ENCODE results near the gene LMO7. TPM values are rescaled to one million over a fixed set of nuclear protein-coding genes. Genes with fewer than 3 reads are reported as not detected.
"Not testable (repeated sequence)": the region's sequence is repeated elsewhere in the genome, so short reads cannot be mapped to it uniquely, and the experiment has no call there.

Gene LMO7
- total RNA-seq, 3 donors from 2014 or later = 11.0 to 71.3 (median 32.8) TPM

DNA sequence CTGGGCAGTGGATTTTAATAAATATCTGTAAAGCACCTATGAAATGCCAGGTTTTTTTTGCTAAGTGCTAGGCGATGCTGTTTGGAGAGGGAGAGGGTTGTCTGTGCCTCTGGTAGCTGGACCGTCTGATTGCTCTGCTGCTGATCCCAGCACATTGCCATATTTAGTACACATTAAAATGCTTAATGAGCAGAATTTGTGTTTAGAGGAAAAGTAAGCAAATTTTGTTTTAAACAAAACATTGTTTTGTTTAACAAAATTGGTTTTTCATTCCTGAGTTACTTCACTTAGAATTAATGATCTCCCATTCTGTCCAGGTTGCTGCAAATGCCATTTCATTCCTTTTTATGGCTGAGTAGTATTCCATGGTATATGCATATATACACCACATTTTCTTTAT is 85.2 kb downstream of the LMO7 start:
- Histone ChIP-seq H3K9me3 (no peaks in the 10 kb centered on the region), H3K36me3 (no peaks in the 10 kb centered on the region), H3K27ac (no peak overlapping the region), H3K4me1 (peaks cover 0 to 8% of the 10 kb centered on the region in 2 donors), H3K27me3 (no peaks in the 10 kb centered on the region), H3K4me3 (no peak overlapping the region)
- intact Hi-C loops (cut with DNase I; ENCODE audit: low total_unique reads) = no loop called here
- no peak for DNase-seq (ENCODE audit: low spot score in 2 of 2)
- no peak for TF ChIP-seq POLR2A (IDR thresholded peaks at IDR 0.05)
- TF ChIP-seq POLR2AphosphoS5 (IDR thresholded peaks at IDR 0.05) = no peak
- TF ChIP-seq, protein P1, sequence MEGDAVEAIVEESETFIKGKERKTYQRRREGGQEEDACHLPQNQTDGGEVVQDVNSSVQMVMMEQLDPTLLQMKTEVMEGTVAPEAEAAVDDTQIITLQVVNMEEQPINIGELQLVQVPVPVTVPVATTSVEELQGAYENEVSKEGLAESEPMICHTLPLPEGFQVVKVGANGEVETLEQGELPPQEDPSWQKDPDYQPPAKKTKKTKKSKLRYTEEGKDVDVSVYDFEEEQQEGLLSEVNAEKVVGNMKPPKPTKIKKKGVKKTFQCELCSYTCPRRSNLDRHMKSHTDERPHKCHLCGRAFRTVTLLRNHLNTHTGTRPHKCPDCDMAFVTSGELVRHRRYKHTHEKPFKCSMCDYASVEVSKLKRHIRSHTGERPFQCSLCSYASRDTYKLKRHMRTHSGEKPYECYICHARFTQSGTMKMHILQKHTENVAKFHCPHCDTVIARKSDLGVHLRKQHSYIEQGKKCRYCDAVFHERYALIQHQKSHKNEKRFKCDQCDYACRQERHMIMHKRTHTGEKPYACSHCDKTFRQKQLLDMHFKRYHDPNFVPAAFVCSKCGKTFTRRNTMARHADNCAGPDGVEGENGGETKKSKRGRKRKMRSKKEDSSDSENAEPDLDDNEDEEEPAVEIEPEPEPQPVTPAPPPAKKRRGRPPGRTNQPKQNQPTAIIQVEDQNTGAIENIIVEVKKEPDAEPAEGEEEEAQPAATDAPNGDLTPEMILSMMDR (IDR thresholded peaks at IDR 0.05) = no peak

GRCh38 chr13:75723901-75724300 is 87.8 kb downstream of the LMO7 start:
- Histone ChIP-seq H3K27ac (no peak overlapping the region), H3K27me3 (no peaks in the 10 kb centered on the region), H3K9me3 (no peaks in the 10 kb centered on the region), H3K4me3 (no peak overlapping the region), H3K36me3 (no peaks in the 10 kb centered on the region), H3K4me1 (peaks cover 0 to 8% of the 10 kb centered on the region in 2 donors)
- no peak for DNase-seq (ENCODE audit: low spot score in 2 of 2)
- TF ChIP-seq, protein P1 (IDR thresholded peaks at IDR 0.05) = no peak
- TF ChIP-seq POLR2AphosphoS5 (IDR thresholded peaks at IDR 0.05) = no peak
- no peak for TF ChIP-seq POLR2A (IDR thresholded peaks at IDR 0.05)
- intact Hi-C loops (cut with DNase I; ENCODE audit: low total_unique reads) = no loop called here

DNA sequence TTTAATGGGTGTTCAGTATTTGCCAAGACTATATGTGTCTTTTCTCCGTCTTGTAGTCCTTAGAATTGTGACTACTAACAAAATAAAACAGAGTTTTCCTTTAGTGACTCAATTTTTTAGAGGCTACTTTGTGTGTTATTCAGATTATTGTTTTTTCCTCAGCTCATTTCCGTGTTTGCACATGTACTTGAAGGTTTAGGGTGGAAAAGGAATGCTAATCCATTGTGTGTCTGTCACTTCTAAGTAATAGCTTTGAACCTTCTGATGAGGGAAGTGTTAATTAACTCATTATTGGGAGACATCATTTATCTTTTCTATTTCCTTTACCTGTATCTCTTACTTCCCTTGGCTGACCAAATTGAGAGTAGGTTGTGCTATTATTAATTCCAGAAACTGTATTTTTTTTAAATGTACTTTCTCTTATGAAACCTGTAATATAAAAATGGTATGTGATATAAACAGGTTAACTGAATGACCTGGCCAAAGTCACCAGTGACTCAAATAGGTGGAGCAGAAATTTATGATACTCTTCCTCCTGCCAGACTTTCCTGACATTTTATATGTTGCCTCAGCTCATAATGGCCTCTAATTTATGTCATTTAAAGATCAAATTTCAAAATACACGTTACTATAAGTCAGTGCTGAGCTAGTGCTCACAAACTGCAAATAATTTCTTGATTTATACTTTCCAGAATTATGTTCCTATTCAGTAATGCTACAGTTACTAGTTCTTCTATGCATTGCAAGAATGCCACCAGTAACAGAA is 88.8 kb downstream of the LMO7 start:
- Histone ChIP-seq H3K9me3 (no peaks in the 10 kb centered on the region), H3K4me3 (no peak overlapping the region), H3K27me3 (no peaks in the 10 kb centered on the region), H3K4me1 (peaks cover 0 to 8% of the 10 kb centered on the region in 2 donors), H3K27ac (no peak overlapping the region), H3K36me3 (no peaks in the 10 kb centered on the region)
- no peak for DNase-seq (ENCODE audit: low spot score in 2 of 2)
- TF ChIP-seq POLR2AphosphoS5 (IDR thresholded peaks at IDR 0.05) (no peak), POLR2A (IDR thresholded peaks at IDR 0.05) (no peak)
- TF ChIP-seq, protein P1 (IDR thresholded peaks at IDR 0.05) = no peak
- intact Hi-C loops (cut with DNase I; ENCODE audit: low total_unique reads) = no loop called here

DNA sequence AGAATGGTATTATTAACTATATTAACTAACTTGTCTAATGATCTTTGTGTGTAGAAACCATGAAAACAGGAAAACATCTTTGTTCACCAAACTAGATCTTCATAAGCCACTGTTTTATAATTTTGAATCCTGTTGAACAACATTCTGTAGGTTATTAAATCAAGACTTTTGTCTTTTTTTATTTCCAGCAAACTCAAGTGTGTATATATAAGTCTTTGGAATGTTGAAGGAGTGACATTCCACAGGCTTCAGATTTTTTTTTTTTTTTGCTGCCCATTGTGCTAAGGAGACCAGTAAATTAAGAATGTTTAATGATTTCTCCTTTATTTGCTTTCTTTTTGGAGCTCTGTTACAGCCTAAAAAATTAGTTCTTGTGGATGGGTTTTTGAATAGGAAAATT is 89.6 kb downstream of the LMO7 start:
- intact Hi-C loops (cut with DNase I; ENCODE audit: low total_unique reads) = no loop called here
- no peak for DNase-seq (ENCODE audit: low spot score in 2 of 2)
- H3K27ac ChIP-seq = no peak overlapping the region

GRCh38 chr13:75726306-75726705 is 90.2 kb downstream of the LMO7 start:
- DNase-seq (ENCODE audit: low spot score in 2 of 2) = no peak
- H3K27me3 ChIP-seq = no peaks in the 10 kb centered on the region
- peaks cover 0 to 8% of the 10 kb centered on the region in 2 donors for H3K4me1 ChIP-seq
- TF ChIP-seq, protein P1 (IDR thresholded peaks at IDR 0.05) = no peak
- no peak for TF ChIP-seq POLR2A (IDR thresholded peaks at IDR 0.05)
- TF ChIP-seq POLR2AphosphoS5 (IDR thresholded peaks at IDR 0.05) = no peak
- intact Hi-C loops (cut with DNase I; ENCODE audit: low total_unique reads) = no loop called here
- no peak overlapping the region for H3K4me3 ChIP-seq
- H3K36me3 ChIP-seq = no peaks in the 10 kb centered on the region
- no peak overlapping the region for H3K27ac ChIP-seq
- H3K9me3 ChIP-seq = no peaks in the 10 kb centered on the region

More for the DNA sequence above, 89.6 kb downstream of the LMO7 start:
- Histone ChIP-seq H3K9me3 (no peaks in the 10 kb centered on the region), H3K4me3 (no peak overlapping the region), H3K36me3 (no peaks in the 10 kb centered on the region), H3K4me1 (peaks cover 0 to 8% of the 10 kb centered on the region in 2 donors), H3K27me3 (no peaks in the 10 kb centered on the region)
- TF ChIP-seq POLR2A (IDR thresholded peaks at IDR 0.05) (no peak), POLR2AphosphoS5 (IDR thresholded peaks at IDR 0.05) (no peak)
- TF ChIP-seq, protein P1 (IDR thresholded peaks at IDR 0.05) = no peak

DNA sequence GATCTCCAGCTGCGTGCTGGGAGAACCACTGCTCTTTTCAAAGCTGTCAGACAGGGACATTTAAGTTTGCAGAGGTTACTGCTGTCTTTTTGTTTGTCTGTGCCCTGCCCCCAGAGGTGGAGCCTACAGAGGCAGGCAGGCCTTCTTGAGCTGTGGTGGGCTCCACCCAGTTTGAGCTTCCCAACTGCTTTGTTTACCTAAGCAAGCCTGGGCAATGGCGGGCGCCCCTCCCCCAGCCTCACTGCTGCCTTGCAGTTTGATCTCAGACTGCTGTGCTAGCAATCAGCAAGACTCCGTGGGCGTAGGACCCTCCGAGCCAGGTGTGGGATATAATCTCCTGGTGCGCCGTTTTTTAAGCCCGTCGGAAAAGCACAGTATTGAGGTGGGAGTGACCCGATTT is 97.0 kb downstream of the LMO7 start:
- DNase-seq (ENCODE audit: low spot score in 2 of 2); H3K9me3 ChIP-seq; H3K27ac ChIP-seq; H3K27me3 ChIP-seq; H3K4me3 ChIP-seq; H3K36me3 ChIP-seq; H3K4me1 ChIP-seq; intact Hi-C loops (cut with DNase I; ENCODE audit: low total_unique reads): not testable (repeated sequence)

Data from breast epithelium (tissue), 4 donors.